NCI-H1092 treated with DMSO at 0.1 percent for 48 hours (cell line): ENCODE results near the gene OVCH2.
A peak's percentile ranks its signal among the peaks of the same experiment; 100 is the strongest.
"Not testable (repeated sequence)": the region's sequence is repeated elsewhere in the genome, so short reads cannot be mapped to it uniquely, and the experiment has no call there.

Source experiments
- DNase-seq: peaks from one replicate; lab custom pipeline; 2025; lab: John Stamatoyannopoulos, UW

The OVCH2 gene

DNA sequence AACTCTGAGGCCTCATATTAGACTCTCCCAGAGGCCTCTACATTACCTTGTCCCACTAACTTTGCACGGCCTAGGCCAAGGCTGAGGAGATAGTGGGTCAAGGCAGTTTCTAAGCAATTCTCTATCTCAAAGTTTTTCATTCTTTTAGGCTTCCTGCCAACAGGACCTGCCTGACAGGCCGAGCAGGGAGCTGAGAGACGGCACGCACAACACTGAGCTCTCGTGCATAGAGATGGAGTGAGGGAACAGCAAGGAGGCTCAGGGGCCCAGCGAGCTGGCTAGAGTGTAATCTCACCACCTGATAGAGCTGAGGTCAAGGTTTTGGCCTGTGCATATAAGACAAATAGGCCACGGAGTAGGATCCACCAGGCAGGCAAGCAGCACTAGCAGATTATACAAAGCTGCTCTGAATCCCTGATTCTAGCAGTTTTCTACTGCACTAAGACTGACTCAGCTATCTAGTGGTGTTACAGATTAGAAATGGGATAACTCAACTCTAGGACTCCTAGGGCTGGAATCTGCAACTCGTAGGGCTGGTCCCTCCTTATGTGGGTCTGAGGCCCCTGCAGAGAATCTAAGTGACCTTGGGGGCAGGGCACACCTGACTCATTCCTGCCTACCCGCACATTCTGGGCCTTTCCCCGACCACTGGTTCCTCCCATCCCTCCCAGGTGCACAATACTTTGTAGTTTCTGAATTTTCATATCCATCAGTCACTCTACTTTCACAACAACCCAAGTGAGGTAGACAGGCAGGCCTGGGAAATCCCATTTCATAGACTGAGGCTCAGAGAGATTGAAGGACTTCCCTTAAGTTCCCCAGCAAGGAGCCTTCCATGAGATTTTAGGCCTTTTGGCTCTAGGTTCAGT is 34.7 kb downstream of the OVCH2 start:
- no peak for DNase-seq

DNA sequence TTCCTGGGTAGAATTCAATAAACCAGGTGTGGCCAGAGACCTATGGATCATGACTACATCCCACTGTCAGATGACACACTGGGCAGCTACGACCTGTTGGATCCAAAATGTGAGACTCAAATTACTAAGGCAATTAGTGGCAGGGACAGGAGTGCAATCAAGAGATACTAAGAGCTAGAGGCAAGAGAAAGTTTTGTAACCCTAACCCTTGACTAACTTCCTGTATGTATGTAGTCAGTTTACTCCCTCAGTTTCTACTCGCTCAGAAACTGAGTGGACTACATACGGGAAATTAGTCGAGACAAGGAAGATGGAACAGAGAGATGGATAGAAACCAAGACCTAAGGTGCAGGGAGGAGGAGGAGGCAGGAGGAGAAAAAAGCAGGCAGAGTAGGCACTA is 35.6 kb downstream of the OVCH2 start:
- no peak for DNase-seq

DNA sequence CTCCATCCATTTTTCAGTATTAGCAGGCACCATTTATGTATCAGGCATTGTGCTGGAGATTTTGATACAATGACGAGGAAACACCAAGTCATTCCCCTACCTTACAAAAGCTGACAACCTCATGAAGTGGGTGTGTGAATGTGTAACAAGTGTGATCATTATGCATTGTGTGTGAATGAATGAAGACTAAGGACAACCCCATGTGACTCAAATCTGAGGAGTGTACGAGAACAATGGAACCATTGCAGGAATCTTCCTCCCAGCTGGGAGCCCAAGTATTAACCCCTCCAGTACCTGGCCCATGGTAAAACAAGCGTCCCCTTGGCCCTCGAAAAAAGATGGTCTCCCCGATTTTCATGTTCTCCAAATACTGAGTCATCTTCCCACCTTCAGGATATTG is 37.4 kb downstream of the OVCH2 start:
- no peak for DNase-seq

DNA sequence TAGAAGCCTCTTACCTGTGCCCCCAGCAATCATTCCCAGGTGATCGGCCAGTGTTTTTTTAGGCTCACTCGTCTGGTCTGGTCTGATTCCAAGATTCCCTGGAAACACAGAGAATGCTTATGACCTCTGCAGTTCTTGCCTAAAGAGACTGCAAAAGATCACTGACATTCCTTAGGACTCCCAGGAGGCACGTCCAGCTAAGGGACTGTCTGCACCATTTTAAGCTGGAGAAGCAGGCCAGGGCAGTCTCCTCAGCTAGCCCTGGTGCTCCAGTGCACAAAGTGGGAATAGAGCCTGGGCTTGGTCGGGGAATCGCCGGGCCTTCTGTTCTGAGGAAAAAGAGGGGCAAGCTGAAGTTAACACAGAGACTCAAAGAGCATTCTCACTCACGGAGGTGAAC is 37.8 kb downstream of the OVCH2 start:
- no peak for DNase-seq

DNA sequence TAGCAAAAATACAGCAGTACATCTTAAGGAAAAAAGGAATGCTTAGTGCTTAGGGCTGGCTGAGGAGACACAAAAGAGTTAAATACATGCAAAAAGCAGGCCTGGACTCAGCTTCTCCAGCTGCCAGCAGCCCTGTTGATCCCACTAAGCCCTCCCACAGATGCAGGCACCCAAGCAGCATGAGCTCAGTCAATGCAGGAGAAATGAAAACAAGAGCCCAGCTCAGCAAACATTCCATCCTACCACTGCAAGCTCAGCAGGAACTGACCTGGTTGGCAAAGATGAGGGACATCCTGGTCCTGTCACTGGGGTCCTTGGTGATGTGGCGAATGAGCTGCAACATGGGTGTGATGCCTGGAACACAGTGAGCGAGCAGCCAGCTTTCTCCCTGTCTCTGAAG is 38.8 kb downstream of the OVCH2 start:
- no peak for DNase-seq

DNA sequence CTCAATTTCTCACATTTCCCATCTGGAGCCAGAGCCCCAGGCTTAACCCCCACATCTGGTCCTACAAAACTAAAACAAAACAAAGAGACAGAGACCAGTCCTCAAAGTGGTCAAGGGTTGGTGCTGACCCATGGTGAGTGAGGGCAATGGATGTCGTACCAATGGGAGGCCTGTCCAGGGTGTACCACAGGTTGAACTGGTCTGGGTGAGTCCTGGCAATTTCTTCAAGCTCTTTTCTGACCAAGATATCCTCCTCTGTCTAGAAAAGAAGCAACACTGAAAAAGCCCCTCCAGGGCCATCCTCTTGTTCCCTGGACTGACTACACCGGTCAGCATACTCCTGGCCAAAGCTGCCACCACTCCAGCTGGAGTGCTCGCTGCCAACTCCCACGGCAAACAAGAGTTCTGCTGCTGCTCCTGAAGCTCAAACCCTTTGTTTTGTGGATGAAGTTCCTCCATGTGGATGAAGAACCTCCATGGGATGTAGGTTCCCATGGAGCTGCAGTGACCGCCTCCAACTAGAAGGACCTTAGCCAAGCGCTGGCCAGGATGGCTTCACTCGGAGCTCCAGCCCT is 39.9 kb downstream of the OVCH2 start:
- DNase-seq = no peak

DNA sequence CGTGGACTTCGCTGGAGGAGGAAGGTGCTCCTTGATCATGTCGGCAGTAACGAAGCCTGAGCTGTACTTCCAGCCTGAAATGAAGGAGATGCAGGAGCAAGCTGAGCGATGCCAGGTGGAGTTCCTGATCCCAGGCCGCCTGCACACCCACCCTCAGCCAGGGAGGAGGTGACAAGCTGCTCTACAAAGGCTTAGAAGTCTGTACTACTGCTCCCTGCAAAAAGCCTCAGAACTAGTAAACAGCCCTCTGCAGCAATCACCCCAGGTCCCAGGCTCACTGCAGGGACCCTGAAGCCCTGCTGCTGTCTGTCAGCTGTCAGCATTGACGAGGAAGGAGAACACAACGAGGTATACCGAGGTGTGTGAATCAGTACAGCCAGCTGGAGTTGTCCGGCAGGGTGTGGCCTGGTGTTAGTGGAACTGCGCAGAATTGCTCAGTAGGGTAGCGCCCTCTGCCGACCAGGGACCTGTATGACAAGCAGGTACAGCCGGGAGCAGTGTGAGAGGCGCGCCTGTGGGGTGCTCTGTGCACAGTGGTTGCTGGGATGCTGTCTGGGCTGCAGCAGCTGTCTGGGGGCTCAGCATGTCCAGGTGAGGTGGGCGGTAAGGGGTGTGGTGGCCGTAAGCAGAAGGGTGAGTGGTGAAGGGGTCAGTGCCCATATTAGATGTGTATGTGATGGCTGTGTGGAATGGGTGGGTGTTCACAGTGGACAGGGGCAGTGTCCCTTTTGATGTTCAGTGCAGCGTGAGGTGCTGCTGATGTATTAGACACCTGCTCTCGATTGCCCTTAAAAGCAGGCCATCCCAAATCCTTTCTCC is 40.6 kb downstream of the OVCH2 start:
- peak; percentile 41 for DNase-seq

DNA sequence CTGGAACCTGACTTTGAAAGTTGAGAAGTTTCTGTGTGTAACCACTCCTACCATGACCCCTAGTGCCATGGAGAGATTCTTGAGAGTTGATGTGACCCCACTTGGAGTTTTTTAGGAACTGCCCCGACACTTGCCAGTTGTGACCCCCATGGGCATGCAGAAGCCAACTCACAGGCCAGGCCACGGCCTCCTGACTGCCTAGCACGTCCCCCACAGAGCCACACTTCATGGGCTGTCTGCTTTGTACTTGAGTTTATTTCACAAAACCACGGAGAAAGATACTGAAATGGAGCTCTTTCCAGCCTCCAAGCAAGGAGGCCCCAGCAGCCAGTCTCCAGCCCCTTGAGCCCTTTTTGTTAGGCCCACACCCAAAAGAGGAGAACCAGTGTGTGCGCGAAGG is 41.4 kb downstream of the OVCH2 start:
- no peak for DNase-seq

DNA sequence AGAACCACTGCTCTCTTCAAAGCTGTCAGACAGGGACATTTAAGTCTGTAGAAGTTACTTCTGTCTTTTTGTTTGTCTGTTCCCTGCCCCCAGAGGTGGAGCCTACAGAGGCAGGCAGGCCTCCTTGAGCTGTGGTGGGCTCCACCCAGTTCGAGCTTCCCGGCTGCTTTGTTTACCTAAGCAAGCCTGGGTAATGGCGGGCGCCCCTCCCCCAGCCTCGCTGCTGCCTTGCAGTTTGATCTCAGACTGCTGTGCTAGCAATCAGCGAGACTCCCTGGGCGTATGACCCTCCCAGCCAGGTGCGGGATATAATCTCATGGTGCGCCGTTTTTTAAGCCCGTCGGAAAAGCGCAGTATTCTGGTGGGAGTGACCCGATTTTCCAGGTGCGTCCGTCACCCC is 42.7 kb downstream of the OVCH2 start:
- not testable (repeated sequence) for DNase-seq

DNA sequence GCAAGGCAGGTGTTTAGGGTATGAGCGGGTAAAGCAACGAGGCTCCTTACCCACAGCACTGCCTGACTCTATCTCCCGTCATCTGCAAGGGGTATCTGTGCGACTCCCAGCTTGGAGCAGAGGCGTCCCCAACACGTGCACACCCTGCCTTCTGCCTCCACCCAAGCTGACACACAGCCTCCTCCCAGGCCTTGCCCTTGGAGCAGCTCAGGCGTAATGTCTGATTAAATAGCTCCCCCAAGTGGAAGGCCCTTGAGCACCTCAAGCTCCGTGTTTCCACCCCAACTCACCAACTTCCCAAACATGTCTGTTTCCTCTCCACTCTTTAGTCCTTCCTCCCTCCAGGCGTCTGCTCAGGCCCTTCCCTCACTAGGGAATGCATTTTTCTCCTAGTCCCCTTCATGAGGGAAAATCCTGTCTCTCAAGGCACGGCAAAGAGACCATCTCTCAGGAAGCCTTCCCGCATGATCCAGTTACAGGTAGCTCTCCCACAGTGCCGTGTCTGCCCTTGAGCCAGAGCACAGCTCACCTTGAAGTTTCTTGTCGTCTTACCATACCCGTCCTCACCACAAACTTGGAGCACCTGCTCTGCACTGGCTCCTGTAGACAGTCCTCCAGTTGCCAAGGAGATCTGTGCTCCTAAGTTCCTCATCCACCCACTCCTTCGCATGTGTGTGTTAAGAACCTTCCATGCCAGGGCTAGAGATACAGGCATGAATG is 48.8 kb downstream of the OVCH2 start:
- no peak for DNase-seq

DNA sequence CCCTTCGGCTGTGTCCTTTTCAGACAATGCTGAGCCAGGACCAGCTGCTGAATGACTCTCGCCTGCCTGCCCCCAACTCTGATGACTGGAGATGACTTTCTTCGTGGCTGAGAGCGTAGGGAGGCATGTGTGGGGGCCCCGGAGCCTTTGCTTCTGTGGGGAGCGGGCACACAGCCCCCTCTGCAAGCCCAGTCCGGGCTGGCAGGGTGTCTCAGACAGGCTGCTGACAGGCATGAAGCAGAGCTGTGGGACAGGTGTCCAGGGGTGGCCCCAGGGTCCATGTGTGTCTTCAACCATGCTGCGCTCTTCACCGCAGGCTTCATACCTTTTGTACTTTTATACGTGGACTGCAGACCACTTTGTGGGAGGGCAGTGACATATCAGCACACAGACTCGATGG is 49.6 kb downstream of the OVCH2 start:
- no peak for DNase-seq

DNA sequence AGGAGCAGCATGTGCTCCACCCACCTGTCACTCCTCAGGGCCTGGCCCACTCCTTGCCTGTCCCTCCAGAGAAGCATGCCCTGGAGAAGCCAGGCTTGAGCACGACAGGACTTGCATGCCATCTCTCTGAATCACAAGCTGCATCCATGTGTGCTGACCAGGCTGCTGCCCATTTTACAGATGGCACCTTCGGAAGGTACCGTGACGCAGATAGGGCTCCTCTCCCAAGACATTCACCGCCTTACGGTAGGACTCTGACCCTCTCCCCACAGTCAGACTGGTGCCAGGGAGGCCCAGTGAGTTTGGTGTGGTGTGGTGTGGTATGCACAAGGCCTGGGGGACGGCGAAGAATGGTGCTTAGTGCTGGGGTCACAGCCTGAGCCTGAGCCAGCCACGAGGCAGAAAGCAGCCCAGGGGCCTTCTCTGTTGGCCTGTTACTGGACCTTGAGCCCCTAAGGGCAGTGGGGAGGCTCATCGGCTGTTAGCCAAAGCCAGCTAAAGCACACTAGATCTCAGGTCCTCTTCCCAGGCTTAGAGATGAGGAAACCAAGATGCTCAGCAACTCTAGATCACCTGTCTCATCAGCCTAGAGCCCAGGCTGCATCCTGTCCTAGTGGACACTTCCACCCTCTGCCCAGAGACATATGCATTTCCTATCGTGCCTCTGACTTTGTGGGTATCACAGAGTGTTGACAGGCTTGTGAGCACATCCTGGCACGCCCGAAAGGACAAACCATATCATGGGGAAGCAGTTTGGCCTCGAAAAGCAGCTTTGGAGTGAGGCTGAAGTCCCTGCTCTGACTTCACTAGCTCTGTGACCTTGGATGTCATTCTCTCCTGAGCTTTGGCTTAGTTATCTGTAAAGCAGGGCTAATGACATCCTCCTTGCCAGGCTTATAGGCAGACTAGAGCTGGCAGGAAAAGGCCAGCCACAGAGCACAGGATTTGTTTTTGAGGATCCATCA is 50.7 kb downstream of the OVCH2 start:
- no peak for DNase-seq

DNA sequence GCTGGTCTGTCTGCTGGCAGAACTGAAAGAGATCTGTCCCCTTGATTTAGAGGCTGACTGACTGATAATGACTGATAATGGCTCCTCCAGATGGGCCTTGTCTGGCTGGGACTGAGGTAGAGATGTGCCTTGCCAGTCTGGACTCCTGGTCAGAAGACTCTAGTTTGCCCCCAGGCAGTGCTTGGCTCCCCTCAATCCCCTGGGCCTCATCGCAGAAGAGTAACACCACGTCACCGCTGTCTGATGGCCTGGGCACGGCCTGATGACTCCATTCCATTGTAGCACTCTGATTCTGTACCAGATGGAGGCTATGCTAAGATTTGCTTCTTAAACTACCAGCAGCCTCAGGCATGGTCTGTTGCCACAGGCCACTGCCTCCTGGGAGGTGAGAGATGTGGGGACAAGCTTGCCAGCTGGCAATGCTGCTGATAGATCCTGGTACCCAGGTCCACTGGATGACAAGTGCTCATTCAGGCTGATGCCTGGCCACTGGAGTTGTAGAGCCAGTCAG is 52.0 kb downstream of the OVCH2 start:
- no peak for DNase-seq

DNA sequence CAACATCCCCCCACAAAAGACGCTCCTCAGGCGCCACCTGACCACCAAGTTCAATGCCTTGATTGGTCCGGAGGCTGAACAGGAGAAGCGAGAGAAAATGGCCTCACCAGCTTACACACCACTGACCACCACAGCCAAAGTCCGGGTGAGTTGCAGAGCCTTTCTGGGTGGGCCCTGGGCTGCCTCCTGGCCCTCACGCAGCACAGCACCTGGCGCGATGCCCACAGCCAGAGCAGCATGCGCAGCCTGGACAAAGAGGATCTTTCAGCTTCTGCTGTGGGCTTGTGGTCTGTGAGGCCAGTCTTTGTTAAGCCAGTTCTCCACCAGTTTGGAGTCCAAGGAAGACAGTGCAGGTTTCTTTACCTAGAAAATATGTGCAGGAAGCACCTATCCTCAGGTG is 54.6 kb downstream of the OVCH2 start:
- DNase-seq = no peak

DNA sequence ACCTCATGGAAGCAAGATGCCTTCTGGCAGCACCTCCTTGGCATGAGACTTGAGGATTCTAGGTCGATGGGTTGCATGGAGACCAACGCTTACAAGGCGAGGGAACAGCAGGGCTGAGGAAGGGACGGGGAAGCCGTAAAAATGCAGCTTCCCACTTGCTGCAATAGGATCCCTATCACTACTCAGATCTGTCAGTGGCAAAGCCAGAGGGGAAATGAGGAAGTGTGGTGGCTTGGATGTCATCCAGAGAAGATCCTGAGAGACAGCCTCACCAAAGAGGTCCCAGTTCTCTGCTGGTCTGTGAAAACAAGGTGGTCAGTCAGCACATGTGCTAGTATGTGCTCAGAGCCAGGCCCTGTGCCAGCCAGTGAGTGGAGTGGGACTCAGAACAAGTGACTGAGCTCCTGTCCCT is 55.1 kb downstream of the OVCH2 start:
- no peak for DNase-seq

DNA sequence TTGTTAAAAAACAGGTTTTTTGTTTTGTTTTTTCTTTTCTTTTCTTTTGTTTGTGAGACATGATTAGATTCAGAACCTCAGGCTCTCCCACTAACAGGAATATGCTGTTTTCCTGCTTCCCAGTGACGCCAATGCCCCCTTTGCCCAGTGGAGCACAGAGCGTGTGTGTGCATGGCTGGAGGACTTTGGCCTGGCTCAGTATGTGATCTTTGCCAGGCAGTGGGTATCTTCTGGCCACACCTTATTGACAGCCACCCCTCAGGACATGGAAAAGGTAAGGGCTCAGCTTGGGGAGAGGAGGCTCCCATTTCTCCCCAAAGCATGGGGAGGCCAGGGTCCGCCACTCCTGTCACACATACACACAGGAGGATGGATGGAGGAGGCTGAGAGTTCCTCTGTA is 58.0 kb downstream of the OVCH2 start:
- no peak for DNase-seq

DNA sequence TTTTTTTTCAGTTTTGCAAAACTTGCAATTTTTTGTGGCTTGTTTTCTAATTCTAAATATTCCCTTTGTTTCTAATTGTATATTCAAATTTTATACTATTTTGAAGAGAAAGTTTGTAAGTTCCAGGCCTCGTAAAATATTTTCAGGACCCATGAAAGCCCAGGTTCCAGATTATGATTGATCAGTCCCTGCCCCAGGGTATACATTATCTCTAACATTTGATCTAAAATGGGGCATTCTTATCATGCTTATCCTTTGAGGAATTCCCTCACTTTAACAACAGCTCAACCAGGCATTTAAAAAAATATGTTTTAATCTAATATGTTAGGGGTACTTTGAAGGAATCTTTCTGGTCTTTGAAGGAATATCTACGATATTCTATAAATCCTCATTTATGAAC is 59.4 kb downstream of the OVCH2 start:
- no peak for DNase-seq

DNA sequence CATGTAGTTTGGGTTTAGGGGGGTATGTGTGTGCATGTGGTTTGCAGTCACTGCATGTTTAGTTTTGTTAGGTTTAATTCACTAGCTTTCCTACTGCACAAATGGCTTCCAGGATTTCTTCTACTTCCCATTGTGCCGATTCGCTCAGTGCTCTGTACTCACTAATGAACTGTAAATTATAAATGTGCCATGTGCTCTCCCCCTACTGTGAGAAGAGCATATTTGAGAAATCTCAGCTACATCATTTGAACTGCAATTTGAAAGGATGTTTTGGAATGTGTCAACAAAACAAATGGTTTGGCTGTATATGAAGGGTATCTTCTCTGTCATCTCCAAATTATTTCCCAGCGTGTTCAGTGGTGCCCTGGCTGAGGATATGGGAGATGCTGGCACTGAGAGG is 61.1 kb downstream of the OVCH2 start:
- DNase-seq = no peak

DNA sequence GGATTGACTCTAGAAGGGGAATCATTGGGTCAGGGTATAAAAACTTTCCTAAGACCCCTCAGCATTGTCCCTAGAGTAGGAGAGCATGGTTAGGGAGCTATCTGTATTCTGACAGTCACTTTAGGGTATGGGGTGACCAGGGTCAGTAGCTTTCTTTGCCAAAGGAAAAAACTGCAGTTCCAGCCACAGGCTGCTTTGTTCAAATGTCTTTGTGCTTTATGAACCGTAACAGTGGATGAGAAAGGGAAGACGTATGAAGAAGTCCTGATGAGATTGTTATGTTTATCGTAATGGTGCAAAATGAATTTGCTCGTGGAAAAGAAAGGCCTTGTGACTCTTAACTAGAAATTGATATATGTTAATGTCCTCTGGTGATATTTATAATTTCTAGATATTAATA is 63.0 kb downstream of the OVCH2 start:
- no peak for DNase-seq

DNA sequence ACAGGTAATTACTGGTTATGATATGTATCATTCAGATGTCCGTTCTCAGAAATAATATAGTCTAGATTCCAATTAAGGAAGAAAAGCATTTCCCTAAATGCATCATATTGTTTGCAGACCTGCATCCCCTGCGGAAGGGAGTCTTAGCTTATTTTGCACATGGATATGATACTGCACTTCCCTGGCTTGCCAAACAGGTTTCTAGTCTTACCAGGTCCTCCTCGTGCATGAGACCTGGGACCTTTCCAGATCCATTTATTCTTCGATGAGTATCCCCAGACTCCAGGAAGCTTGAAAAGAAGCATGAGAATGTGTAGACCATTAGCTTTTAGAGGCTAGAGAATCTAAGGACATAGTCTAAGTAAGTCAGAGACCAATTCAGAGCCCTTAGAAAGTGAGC is 63.5 kb downstream of the OVCH2 start:
- DNase-seq = no peak

DNA sequence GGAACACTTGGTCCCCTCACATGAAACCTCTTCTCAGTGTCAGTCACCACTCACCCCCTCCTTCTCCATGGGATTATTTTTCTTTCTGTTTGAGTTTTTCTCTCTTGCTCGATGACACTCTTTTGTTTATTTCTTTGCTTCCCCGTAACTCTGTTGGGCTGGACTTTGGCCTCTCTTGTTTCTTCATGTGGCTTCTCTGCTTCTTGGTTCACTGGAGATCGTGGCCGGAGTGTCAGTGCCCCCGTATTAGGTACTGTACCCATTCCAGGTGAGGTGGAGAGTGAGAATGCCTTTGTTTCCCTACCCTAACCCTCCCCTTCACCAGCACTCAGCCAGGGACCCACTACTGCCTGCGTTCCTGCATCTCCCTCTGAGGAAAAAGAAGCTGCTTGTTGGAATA is 65.5 kb downstream of the OVCH2 start:
- DNase-seq = no peak
